ENCODE measurements around the gene CRHR1. TPM values are rescaled to one million over a fixed set of nuclear protein-coding genes. Genes with fewer than 3 reads are reported as not detected.

The CRHR1 gene
- total and polyA plus RNA-seq, 10 of the 15 experiments (the other 5 are each of a cell fraction or from before 2014, with no cell fraction given): 0.08 TPM; not detected in 9

DNA sequence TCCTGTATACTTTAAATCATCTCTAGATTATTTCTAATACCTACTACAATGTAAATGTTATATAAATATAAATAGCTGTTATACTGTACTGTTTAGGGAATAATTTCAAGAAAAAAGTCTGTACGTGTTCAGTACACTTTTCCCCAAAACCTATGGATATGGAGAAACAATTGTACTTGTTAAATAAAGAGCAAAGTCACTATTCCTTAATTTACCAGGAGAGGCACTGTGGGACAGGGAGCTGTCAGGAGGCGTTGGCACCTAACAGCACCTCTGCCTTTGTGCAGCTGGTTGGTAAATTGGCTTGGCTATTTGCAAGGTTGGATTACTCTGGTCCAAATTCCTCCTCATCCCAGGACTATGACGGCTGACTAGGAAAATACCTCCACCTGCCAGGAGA is 28.0 kb downstream of the CRHR1 start:
- Histone ChIP-seq H3K4me1 (ENCODE audit: control insufficient read depth, insufficient read depth, low read length) (no peaks in the 10 kb centered on the region), H3K27me3 (replicated peaks in 1 of 2; ENCODE audit: control insufficient read depth in 2 of 2, insufficient read depth in 2 of 2, low read length in 1 of 2) (no peaks in the 10 kb centered on the region), H3K79me2 (ENCODE audit: control insufficient read depth, insufficient read depth, low read length) (no peaks in the 10 kb centered on the region), H3K4me3 (no peak overlapping the region), H3K9me3 (replicated peaks; ENCODE audit: control insufficient read depth, insufficient read depth, low read length) (no peaks in the 10 kb centered on the region), H3K27ac (ENCODE audit: control insufficient read depth, insufficient read depth) (no peak overlapping the region), H3K36me3 (ENCODE audit: control insufficient read depth in 2 of 2, insufficient read depth in 2 of 2, low read length in 1 of 2) (no peaks in the 10 kb centered on the region), H3K9ac (ENCODE audit: control insufficient read depth, insufficient read depth, low read length) (no peak overlapping the region), H2AFZ (ENCODE audit: control insufficient read depth, low read depth, low read length) (no peak overlapping the region), H3K4me2 (ENCODE audit: control insufficient read depth, insufficient read depth) (no peak overlapping the region), H4K20me1 (ENCODE audit: control insufficient read depth, insufficient read depth) (no peaks in the 10 kb centered on the region)
- DNase-seq (ENCODE audit: low read depth, low spot score): no peak
- in situ Hi-C loops (cut with MboI) (no loop called here), intact Hi-C loops (cut with micrococcal nuclease; ENCODE audit: unreplicated experiment) (no loop called here)
- ChIA-PET RAD21 (ENCODE audit: unreplicated experiment) (no interaction called here), CTCF (interaction anchor here (0.7 kb wide), 1 partner anchor 19 kb away, joined by 6 read pairs; no protein-coding TSS in a partner anchor), POLR2A (no interaction called here), SMC1A (ENCODE audit: uncharacterized antibody, unreplicated experiment) (no interaction called here)
- FAIRE-seq: no peak
- ATAC-seq: no peak
- WGBS (ENCODE audit: insufficient coverage, insufficient replicate concordance, low lambda C conversion rate, missing lambda C conversion rate): 33% methylated on average over 3 of the region's 3 CpGs
- TF ChIP-seq CTCF (IDR thresholded peaks at IDR 0.05 in 2 of 3, conservative IDR thresholded peaks at IDR 0.05 in 1 of 3; ENCODE audit: control insufficient read depth in 2 of 3, extremely low read depth in 1 of 3, insufficient read depth in 1 of 3, low read depth in 3 of 3, low read length in 3 of 3) (0 out of 6 replicates have a peak, but pooled peaks of 1 of the 3 experiments have one; percentile 1), PAX8 (IDR thresholded peaks at IDR 0.05) (no peak)
- BruUV-seq (replicated peaks): no TSS peak

GRCh38 chr17:45813048-45813725 is 29.1 kb downstream of the CRHR1 start:
- BruUV-seq (replicated peaks): no TSS peak
- no peaks in the 10 kb centered on the region for H3K9me3 ChIP-seq (replicated peaks; ENCODE audit: control insufficient read depth, insufficient read depth, low read length)
- ATAC-seq: no peak
- SMC1A ChIA-PET (ENCODE audit: uncharacterized antibody, unreplicated experiment): no interaction called here
- H4K20me1 ChIP-seq (ENCODE audit: control insufficient read depth, insufficient read depth): no peaks in the 10 kb centered on the region
- H3K4me1 ChIP-seq (ENCODE audit: control insufficient read depth, insufficient read depth, low read length): no peaks in the 10 kb centered on the region
- H3K4me2 ChIP-seq (ENCODE audit: control insufficient read depth, insufficient read depth): no peak overlapping the region
- 41% methylated on average over 17 of the region's 22 CpGs for WGBS (ENCODE audit: insufficient coverage, insufficient replicate concordance, low lambda C conversion rate, missing lambda C conversion rate)
- POLR2A ChIA-PET: no interaction called here
- intact Hi-C loops (cut with micrococcal nuclease; ENCODE audit: unreplicated experiment): no loop called here
- no peak overlapping the region for H3K4me3 ChIP-seq
- RAD21 ChIA-PET (ENCODE audit: unreplicated experiment): no interaction called here
- CTCF ChIA-PET: no interaction called here
- no peaks in the 10 kb centered on the region for H3K36me3 ChIP-seq (ENCODE audit: control insufficient read depth in 2 of 2, insufficient read depth in 2 of 2, low read length in 1 of 2)
- no peak overlapping the region for H2AFZ ChIP-seq (ENCODE audit: control insufficient read depth, low read depth, low read length)
- in situ Hi-C loops (cut with MboI): no loop called here
- no peaks in the 10 kb centered on the region for H3K27me3 ChIP-seq (replicated peaks in 1 of 2; ENCODE audit: control insufficient read depth in 2 of 2, insufficient read depth in 2 of 2, low read length in 1 of 2)
- FAIRE-seq: no peak
- H3K79me2 ChIP-seq (ENCODE audit: control insufficient read depth, insufficient read depth, low read length): no peaks in the 10 kb centered on the region
- no peak overlapping the region for H3K9ac ChIP-seq (ENCODE audit: control insufficient read depth, insufficient read depth, low read length)
- DNase-seq (ENCODE audit: low read depth, low spot score): no peak
- no peak for TF ChIP-seq NBN (IDR thresholded peaks at IDR 0.05)
- no peak for TF ChIP-seq EGR1 (IDR thresholded peaks at IDR 0.05; ENCODE audit: borderline replicate concordance in 1 of 2, low read depth in 2 of 2, low read length in 2 of 2)
- TF ChIP-seq SUZ12 (IDR thresholded peaks at IDR 0.05; ENCODE audit: unreplicated experiment): no peak
- TF ChIP-seq YBX1 (IDR thresholded peaks at IDR 0.05): no peak
- no peak for TF ChIP-seq NKRF (conservative IDR thresholded peaks at IDR 0.05)
- TF ChIP-seq MTA2 (IDR thresholded peaks at IDR 0.05; ENCODE audit: low read depth): no peak
- TF ChIP-seq RUNX3 (IDR thresholded peaks at IDR 0.05; ENCODE audit: low read length): no peak
- no peak for TF ChIP-seq PKNOX1 (IDR thresholded peaks at IDR 0.05)
- TF ChIP-seq NRF1 (conservative IDR thresholded peaks at IDR 0.05; ENCODE audit: low read depth, low read length): no peak
- no peak overlapping the region for H3K27ac ChIP-seq (ENCODE audit: control insufficient read depth, insufficient read depth)

Measured in GM12878 (cell line).